GM23338 (cell line): Measurements from ENCODE around the gene GIPC2. TPM values are rescaled to one million over a fixed set of nuclear protein-coding genes. Genes with fewer than 3 reads are reported as not detected.

Experiments used
- ATAC-seq: fragments of 200-7000 bp; cut with Tn5 transposase; 3 replicates; pipeline ENCODE4 v1.9.1; 2020
- DNase-seq: peaks from one replicate; pipeline ENCODE4 v3.0.0-alpha.2; 2015; ENCODE audit warnings: low spot score
- H2AFZ ChIP-seq: fragments of 200-600 bp; sonication (generic); 2 replicates; pipeline ENCODE4 v1.8.0; 2016; ENCODE audit warnings: antibody characterized with exemption, mild to moderate bottlenecking, moderate library complexity
- H3F3A ChIP-seq: fragments of 200-600 bp; sonication (generic); replicated peaks from 2 replicates; pipeline ENCODE4 v1.8.0; 2017; ENCODE audit warnings: antibody characterized with exemption, mixed run types, low read depth
- H3K27ac ChIP-seq: fragments of 200-600 bp; sonication (generic); 2 replicates; pipeline ENCODE4 v1.6.1; 2016; ENCODE audit warnings: low read depth
- H3K27me3 ChIP-seq: fragments of 200-600 bp; sonication (generic); 2 replicates; pipeline ENCODE4 v1.8.0; 2016; ENCODE audit warnings: mild to moderate bottlenecking, mixed run types, moderate library complexity; ENCODE audit not compliant: insufficient read depth
- H3K36me3 ChIP-seq: fragments of 200-600 bp; sonication (generic); 2 replicates; pipeline ENCODE4 v1.8.0; 2016; ENCODE audit warnings: mild to moderate bottlenecking; ENCODE audit not compliant: insufficient read depth
- H3K4me1 ChIP-seq: fragments of 200-600 bp; sonication (generic); 2 replicates; pipeline ENCODE4 v1.8.0; 2016; ENCODE audit warnings: mild to moderate bottlenecking, moderate library complexity; ENCODE audit not compliant: insufficient read depth
- H3K4me2 ChIP-seq: fragments of 200-600 bp; sonication (generic); 2 replicates; pipeline ENCODE4 v1.7.1; 2017; ENCODE audit warnings: mixed run types
- H3K4me3 ChIP-seq: fragments of 200-600 bp; sonication (generic); 2 replicates; pipeline ENCODE4 v1.6.1; 2016; ENCODE audit warnings: mixed run types
- H3K79me2 ChIP-seq: fragments of 200-600 bp; sonication (generic); replicated peaks from 2 replicates; pipeline ENCODE4 v1.8.0; 2017; ENCODE audit warnings: mild to moderate bottlenecking; ENCODE audit not compliant: insufficient read depth
- H3K9me2 ChIP-seq: fragments of 200-600 bp; sonication (generic); 2 replicates; pipeline ENCODE4 v1.8.0; 2017; ENCODE audit not compliant: insufficient read depth
- H4K20me1 ChIP-seq: fragments of 200-600 bp; sonication (generic); replicated peaks from 2 replicates; pipeline ENCODE4 v1.8.0; 2017; ENCODE audit warnings: mild to moderate bottlenecking; ENCODE audit not compliant: insufficient read depth
- H3K27ac Mint-ChIP-seq: 2 replicates; pipeline ENCODE4 v1.8.0; 2020; ENCODE audit warnings: inconsistent platforms, mild to moderate bottlenecking, moderate library complexity, mixed read lengths
- H3K27me3 Mint-ChIP-seq: 3 replicates; pipeline ENCODE4 v1.8.0; 2022; ENCODE audit warnings: low read depth, mild to moderate bottlenecking, moderate library complexity, mixed read lengths, inconsistent platforms; ENCODE audit not compliant: insufficient read depth, poor library complexity
- H3K36me3 Mint-ChIP-seq: 3 replicates; pipeline ENCODE4 v1.8.0; 2021; ENCODE audit warnings: low read depth, mild to moderate bottlenecking, inconsistent platforms, moderate library complexity, mixed read lengths
- H3K4me1 Mint-ChIP-seq: 3 replicates; pipeline ENCODE4 v1.8.0; 2020; ENCODE audit warnings: mild to moderate bottlenecking, inconsistent platforms, mixed read lengths
- H3K4me3 Mint-ChIP-seq: 3 replicates; pipeline ENCODE4 v1.8.0; 2021; ENCODE audit warnings: moderate library complexity, mild to moderate bottlenecking, inconsistent platforms, mixed read lengths
- H3K9me3 Mint-ChIP-seq: 3 replicates; pipeline ENCODE4 v1.8.0; 2020; ENCODE audit warnings: moderate library complexity, mild to moderate bottlenecking, inconsistent platforms, mixed read lengths
- EZH2 ChIP-seq: fragments of 200-600 bp; sonication (generic); IDR thresholded peaks from one replicate; pipeline ENCODE4 v1.8.0; 2017; ENCODE audit warnings: antibody characterized with exemption, mild to moderate bottlenecking, low read depth; ENCODE audit not compliant: unreplicated experiment
- NANOG ChIP-seq: IDR thresholded peaks from 2 replicates; pipeline ENCODE4 v1.6.1; 2016; ENCODE audit warnings: antibody characterized with exemption, borderline replicate concordance
- POLR2AphosphoS5 ChIP-seq: IDR thresholded peaks from 2 replicates; pipeline ENCODE4 v1.6.1; 2016; ENCODE audit warnings: antibody characterized with exemption, low read depth
- STAT1 ChIP-seq: IDR thresholded peaks from one replicate; pipeline ENCODE4 v1.6.1; 2016; ENCODE audit warnings: antibody characterized with exemption; ENCODE audit not compliant: unreplicated experiment
- ZNF114 ChIP-seq: fragments of 250-450 bp; sonication (Bioruptor Pico); IDR thresholded peaks from 2 replicates; pipeline ENCODE4 v1.5.0; 2020; ENCODE audit warnings: mild to moderate bottlenecking, moderate library complexity
- polyA plus RNA-seq: library from polyadenylated mRNA; unstranded; fragments of >200 nt; fragmentation: Nextera tagmentation; extraction: Ambion mirVana; gene quantifications from 2 replicates; pipeline ENCODE4 v1.2.1, GENCODE V29; 2016
- total RNA-seq: library from RNA; depleted of rRNA; stranded (reverse); fragments of >200 nt; shearing (Covaris generic); gene quantifications from 2 replicates; pipeline ENCODE4 v1.2.3, GENCODE V29; 2014
- TF ChIP-seq, protein P1 (sequence below): fragments of 250-450 bp; sonication (Bioruptor Pico); IDR thresholded peaks from 2 replicates; pipeline ENCODE4 v1.5.0; 2020; ENCODE audit warnings: mild to moderate bottlenecking, moderate library complexity
- TF ChIP-seq, protein P2 (sequence below): IDR thresholded peaks from one replicate; pipeline ENCODE4 v1.6.1; 2018; ENCODE audit warnings: antibody characterized with exemption; ENCODE audit not compliant: unreplicated experiment

The GIPC2 gene
- total and polyA plus RNA-seq, 2 experiments from 2014 or later: 1.2 to 1.5 TPM

DNA sequence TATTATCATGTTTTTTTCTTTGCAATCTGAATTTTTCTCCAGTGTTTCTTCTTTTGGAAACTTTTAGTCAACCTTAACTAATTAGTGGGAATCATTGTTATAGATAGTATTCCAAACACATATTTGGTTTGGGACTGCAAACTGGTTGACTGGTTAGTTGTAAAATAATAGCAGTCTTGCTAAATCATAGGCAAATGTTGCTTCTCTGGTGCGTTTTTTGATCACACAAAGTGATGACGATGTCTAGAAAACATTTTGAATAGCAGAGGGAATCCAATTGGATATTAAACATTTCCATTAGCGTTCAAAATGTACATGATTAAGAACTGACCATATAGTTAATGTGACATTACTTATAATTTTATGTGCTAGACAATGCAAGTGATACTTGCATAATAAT lies 36.5 kb upstream of the GIPC2 start:
- H2AFZ ChIP-seq: no peak overlapping the region
- H3K36me3 ChIP-seq: no peaks in the 10 kb centered on the region
- ATAC-seq (no peak), DNase-seq (no peak)
- no peaks in the 10 kb centered on the region for H3K9me2 ChIP-seq
- no peaks in the 10 kb centered on the region for H4K20me1 ChIP-seq
- no peak overlapping the region for H3K4me3 Mint-ChIP-seq
- no peaks in the 10 kb centered on the region for H3K27me3 ChIP-seq
- peaks cover 9% of the 10 kb centered on the region; the same call in 1 of the 2 replicates for H3K4me1 ChIP-seq
- peaks cover 2% of the 10 kb centered on the region; the same call in 1 of the 3 replicates for H3K36me3 Mint-ChIP-seq
- no peaks in the 10 kb centered on the region for H3F3A ChIP-seq
- H3K4me2 ChIP-seq: no peak overlapping the region
- H3K4me3 ChIP-seq: no peak overlapping the region
- peaks cover 9% of the 10 kb centered on the region; the same call in 2 of the 3 replicates for H3K4me1 Mint-ChIP-seq
- TF ChIP-seq POLR2AphosphoS5 (no peak), ZNF114 (CRISPR knock-in tag) (no peak)
- H3K9me3 Mint-ChIP-seq: peaks cover 2% of the 10 kb centered on the region; the same call in 1 of the 3 replicates
- no peaks in the 10 kb centered on the region for H3K79me2 ChIP-seq
- H3K27me3 Mint-ChIP-seq: peaks cover 6% of the 10 kb centered on the region
- H3K27ac ChIP-seq: no peak overlapping the region
- H3K27ac Mint-ChIP-seq: no peak overlapping the region

- Histone ChIP-seq H3F3A (no peaks in the 10 kb centered on the region), H3K79me2 (no peaks in the 10 kb centered on the region), H3K4me2 (no peak overlapping the region), H4K20me1 (no peaks in the 10 kb centered on the region), H3K4me1 (peaks cover 9% of the 10 kb centered on the region; the same call in 1 of the 2 replicates), H3K4me3 (no peak overlapping the region), H3K27ac (no peak overlapping the region), H3K9me2 (no peaks in the 10 kb centered on the region), H3K36me3 (no peaks in the 10 kb centered on the region), H3K27me3 (no peaks in the 10 kb centered on the region), H2AFZ (no peak overlapping the region)
- ATAC-seq (no peak), DNase-seq (no peak)
- no peak overlapping the region for H3K4me3 Mint-ChIP-seq
- peaks cover 6% of the 10 kb centered on the region; the same call in 2 of the 3 replicates for H3K4me1 Mint-ChIP-seq
- H3K36me3 Mint-ChIP-seq: peaks cover 2% of the 10 kb centered on the region; the same call in 1 of the 3 replicates
- H3K27ac Mint-ChIP-seq: no peak overlapping the region
- TF ChIP-seq STAT1 (no peak), EZH2 (no peak), NANOG (no peak), ZNF114 (CRISPR knock-in tag) (no peak), POLR2AphosphoS5 (no peak)
- TF ChIP-seq, protein P1, sequence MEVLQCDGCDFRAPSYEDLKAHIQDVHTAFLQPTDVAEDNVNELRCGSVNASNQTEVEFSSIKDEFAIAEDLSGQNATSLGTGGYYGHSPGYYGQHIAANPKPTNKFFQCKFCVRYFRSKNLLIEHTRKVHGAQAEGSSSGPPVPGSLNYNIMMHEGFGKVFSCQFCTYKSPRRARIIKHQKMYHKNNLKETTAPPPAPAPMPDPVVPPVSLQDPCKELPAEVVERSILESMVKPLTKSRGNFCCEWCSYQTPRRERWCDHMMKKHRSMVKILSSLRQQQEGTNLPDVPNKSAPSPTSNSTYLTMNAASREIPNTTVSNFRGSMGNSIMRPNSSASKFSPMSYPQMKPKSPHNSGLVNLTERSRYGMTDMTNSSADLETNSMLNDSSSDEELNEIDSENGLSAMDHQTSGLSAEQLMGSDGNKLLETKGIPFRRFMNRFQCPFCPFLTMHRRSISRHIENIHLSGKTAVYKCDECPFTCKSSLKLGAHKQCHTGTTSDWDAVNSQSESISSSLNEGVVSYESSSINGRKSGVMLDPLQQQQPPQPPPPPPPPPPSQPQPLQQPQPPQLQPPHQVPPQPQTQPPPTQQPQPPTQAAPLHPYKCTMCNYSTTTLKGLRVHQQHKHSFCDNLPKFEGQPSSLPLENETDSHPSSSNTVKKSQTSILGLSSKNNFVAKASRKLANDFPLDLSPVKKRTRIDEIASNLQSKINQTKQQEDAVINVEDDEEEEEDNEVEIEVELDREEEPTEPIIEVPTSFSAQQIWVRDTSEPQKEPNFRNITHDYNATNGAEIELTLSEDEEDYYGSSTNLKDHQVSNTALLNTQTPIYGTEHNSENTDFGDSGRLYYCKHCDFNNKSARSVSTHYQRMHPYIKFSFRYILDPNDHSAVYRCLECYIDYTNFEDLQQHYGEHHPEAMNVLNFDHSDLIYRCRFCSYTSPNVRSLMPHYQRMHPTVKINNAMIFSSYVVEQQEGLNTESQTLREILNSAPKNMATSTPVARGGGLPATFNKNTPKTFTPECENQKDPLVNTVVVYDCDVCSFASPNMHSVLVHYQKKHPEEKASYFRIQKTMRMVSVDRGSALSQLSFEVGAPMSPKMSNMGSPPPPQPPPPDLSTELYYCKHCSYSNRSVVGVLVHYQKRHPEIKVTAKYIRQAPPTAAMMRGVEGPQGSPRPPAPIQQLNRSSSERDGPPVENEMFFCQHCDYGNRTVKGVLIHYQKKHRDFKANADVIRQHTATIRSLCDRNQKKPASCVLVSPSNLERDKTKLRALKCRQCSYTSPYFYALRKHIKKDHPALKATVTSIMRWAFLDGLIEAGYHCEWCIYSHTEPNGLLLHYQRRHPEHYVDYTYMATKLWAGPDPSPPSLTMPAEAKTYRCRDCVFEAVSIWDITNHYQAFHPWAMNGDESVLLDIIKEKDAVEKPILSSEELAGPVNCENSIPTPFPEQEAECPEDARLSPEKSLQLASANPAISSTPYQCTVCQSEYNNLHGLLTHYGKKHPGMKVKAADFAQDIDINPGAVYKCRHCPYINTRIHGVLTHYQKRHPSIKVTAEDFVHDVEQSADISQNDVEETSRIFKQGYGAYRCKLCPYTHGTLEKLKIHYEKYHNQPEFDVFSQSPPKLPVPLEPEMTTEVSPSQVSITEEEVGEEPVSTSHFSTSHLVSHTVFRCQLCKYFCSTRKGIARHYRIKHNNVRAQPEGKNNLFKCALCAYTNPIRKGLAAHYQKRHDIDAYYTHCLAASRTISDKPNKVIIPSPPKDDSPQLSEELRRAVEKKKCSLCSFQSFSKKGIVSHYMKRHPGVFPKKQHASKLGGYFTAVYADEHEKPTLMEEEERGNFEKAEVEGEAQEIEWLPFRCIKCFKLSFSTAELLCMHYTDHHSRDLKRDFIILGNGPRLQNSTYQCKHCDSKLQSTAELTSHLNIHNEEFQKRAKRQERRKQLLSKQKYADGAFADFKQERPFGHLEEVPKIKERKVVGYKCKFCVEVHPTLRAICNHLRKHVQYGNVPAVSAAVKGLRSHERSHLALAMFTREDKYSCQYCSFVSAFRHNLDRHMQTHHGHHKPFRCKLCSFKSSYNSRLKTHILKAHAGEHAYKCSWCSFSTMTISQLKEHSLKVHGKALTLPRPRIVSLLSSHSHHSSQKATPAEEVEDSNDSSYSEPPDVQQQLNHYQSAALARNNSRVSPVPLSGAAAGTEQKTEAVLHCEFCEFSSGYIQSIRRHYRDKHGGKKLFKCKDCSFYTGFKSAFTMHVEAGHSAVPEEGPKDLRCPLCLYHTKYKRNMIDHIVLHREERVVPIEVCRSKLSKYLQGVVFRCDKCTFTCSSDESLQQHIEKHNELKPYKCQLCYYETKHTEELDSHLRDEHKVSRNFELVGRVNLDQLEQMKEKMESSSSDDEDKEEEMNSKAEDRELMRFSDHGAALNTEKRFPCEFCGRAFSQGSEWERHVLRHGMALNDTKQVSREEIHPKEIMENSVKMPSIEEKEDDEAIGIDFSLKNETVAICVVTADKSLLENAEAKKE (CRISPR knock-in tag): no peak
- TF ChIP-seq, protein P2, sequence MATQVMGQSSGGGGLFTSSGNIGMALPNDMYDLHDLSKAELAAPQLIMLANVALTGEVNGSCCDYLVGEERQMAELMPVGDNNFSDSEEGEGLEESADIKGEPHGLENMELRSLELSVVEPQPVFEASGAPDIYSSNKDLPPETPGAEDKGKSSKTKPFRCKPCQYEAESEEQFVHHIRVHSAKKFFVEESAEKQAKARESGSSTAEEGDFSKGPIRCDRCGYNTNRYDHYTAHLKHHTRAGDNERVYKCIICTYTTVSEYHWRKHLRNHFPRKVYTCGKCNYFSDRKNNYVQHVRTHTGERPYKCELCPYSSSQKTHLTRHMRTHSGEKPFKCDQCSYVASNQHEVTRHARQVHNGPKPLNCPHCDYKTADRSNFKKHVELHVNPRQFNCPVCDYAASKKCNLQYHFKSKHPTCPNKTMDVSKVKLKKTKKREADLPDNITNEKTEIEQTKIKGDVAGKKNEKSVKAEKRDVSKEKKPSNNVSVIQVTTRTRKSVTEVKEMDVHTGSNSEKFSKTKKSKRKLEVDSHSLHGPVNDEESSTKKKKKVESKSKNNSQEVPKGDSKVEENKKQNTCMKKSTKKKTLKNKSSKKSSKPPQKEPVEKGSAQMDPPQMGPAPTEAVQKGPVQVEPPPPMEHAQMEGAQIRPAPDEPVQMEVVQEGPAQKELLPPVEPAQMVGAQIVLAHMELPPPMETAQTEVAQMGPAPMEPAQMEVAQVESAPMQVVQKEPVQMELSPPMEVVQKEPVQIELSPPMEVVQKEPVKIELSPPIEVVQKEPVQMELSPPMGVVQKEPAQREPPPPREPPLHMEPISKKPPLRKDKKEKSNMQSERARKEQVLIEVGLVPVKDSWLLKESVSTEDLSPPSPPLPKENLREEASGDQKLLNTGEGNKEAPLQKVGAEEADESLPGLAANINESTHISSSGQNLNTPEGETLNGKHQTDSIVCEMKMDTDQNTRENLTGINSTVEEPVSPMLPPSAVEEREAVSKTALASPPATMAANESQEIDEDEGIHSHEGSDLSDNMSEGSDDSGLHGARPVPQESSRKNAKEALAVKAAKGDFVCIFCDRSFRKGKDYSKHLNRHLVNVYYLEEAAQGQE: no peak
- peaks cover 2% of the 10 kb centered on the region for H3K27me3 Mint-ChIP-seq
- H3K9me3 Mint-ChIP-seq: no peaks in the 10 kb centered on the region
Observed at GRCh38 chr1:78009836-78010235, 35.9 kb upstream of the GIPC2 start.
